GM08714 (cell line): ENCODE results near the gene SH3TC1.

ENCODE experiments used
- H3K4me3 ChIP-seq: fragments of 200-500 bp; sonication (Bioruptor generic); 2 replicates; pipeline ENCODE4 v1.5.1; 2014; ENCODE audit warnings: mild to moderate bottlenecking, low read length, inconsistent platforms
- ZNF274 ChIP-seq: IDR thresholded peaks from 2 replicates; pipeline ENCODE4 v1.6.1; 2012; ENCODE audit warnings: mild to moderate bottlenecking, low read depth, low read length

The SH3TC1 gene

DNA sequence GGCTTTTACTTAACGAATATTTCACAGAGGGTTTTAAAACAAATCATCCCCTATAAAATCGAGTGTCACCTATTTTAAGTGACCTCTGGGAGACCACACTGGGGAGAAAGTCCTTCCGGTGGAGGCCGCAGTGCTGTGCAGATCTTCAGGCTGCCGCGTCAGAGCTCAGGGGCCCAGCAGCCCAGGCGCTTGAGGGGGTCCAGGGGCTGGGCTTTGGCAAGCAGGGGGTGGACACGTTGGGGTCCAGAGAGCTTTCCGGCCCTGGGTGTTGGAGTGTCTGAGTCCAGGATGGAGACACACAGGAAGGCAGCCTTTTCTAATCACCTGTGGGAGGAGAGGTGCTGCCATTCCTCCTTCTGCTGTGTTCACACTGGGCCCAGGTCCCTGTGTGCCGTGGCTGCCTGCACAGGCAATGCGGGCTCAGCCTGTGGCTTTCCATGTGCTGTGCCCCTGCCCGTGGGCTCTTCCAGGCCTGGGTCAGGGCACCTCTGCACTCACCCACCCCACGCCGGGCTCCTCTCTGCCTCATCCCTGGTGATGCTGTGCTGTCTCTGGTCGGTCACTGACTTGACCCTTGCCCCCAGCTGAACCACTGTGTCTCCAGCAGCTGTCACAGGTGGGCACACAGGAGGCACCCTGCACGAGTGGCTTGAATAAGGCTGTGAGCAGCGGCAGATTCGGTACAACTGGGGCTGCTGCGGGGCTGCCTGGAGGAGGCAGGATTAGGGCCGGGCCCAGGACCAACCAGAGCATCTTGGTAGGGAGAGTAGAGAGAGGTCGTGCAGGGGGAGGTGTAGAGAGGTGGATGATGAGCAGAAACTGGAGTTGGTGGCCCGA is 80.4 kb downstream of the SH3TC1 start:
- no peak overlapping the region for H3K4me3 ChIP-seq

GRCh38 chr4:8280158-8280875 is 81.2 kb downstream of the SH3TC1 start:
- no peak for TF ChIP-seq ZNF274
- H3K4me3 ChIP-seq, result no peak overlapping the region

More for the DNA sequence above, 80.4 kb downstream of the SH3TC1 start:
- TF ChIP-seq ZNF274, result no peak

GRCh38 chr4:8280876-8281440 is 81.9 kb downstream of the SH3TC1 start:
- H3K4me3 ChIP-seq, result no peak overlapping the region
- no peak for TF ChIP-seq ZNF274

GRCh38 chr4:8281519-8282133 is 82.5 kb downstream of the SH3TC1 start:
- TF ChIP-seq ZNF274, result no peak
- H3K4me3 ChIP-seq, result no peak overlapping the region

- no peak overlapping the region for H3K4me3 ChIP-seq
Observed at GRCh38 chr4:8282134-8282641, 83.1 kb downstream of the SH3TC1 start.

DNA sequence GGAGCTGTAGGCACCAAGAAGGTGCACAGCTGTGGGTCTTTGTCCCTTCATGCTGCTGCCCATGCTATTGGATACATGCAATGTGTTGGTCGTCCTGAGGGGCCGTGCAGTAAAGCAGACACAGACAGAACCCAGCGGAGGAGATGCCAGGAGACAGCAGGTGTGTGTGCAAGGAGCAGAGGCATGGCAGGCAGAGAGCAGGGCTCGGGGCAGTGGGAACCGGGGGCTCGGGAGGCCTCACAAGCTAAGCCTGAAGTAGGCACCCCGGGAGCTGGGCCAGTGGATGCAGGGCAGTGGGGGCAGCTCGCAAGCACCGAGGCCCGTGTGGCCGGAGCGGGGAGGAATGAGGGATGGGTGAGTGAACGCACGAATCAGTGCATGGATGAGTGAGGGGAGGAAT is 83.7 kb downstream of the SH3TC1 start:
- H3K4me3 ChIP-seq, result no peak overlapping the region
- no peak for TF ChIP-seq ZNF274

More at GRCh38 chr4:8282134-8282641, 83.1 kb downstream of the SH3TC1 start:
- no peak for TF ChIP-seq ZNF274

GRCh38 chr4:8283161-8283560 is 84.1 kb downstream of the SH3TC1 start:
- no peak overlapping the region for H3K4me3 ChIP-seq
- no peak for TF ChIP-seq ZNF274

DNA sequence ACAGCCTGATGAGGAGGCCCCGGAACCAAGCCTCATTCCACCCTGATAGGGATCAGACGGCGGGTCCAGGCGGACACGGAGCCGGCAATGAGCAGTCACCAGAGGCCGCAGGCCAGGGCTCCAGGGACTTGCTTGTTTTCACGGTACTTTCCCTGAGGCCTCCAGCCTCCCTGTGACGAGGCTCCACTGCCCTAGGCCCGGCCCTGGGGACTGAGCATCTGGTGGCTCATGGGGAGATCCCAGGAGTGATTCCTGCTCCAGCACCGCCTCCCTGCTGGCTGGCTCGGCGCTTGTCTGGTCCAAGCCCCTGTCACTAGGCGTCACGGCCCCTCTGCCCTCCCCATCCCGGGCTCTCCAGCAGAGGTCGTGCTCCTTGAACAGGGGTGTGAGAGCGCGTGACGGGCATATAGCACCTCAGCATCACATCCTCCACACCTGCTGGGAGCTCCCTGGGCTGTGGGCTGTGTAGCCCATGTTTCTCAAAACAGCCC is 84.6 kb downstream of the SH3TC1 start:
- TF ChIP-seq ZNF274, result no peak
- H3K4me3 ChIP-seq, result no peak overlapping the region

GRCh38 chr4:8284391-8284790 is 85.3 kb downstream of the SH3TC1 start:
- TF ChIP-seq ZNF274, result no peak
- no peak overlapping the region for H3K4me3 ChIP-seq

DNA sequence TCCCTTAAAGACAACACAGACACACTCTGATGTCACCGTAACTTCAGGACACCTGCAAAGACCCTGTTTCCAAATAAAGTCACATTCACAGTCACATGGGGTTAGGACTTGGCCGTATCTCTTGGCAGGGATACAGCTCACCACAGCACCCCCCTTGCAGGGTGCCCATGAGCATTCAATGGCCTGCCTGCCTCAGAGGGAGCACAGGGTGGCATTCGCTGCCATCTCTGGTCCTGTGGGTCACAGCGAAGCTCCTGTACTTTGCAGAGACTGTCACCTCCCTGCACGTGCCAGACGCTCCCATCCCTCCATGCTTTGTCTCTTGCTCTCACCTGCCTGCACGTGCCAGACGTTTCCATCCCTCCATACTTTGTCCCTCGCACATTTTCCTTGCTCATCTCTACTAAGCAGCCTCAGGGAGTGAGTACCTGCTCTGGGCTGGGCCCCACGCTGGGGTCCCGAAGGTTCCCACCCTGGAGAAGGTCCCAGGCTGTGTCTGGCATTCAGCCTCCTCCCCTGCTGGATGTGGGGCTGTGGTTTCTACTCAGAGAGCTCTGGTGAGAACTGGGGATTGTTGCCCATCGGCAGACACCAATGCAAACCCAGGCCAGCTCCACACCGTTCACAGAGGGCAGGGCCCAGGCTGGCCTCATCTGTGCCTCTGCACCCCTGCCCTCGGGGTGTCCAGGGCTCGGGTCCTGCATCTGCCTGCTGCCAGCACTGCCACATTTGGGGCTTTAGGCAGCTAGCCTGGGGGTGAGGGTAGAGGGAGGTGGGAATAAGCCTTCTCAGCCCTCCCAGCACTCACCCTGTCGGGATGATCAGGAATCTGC is 86.3 kb downstream of the SH3TC1 start:
- H3K4me3 ChIP-seq, result no peak overlapping the region
- no peak for TF ChIP-seq ZNF274

- H3K4me3 ChIP-seq, result no peak overlapping the region
- no peak for TF ChIP-seq ZNF274
Observed at GRCh38 chr4:8285976-8286718, 87.1 kb downstream of the SH3TC1 start.

GRCh38 chr4:8286719-8287342 is 87.7 kb downstream of the SH3TC1 start:
- TF ChIP-seq ZNF274, result no peak
- no peak overlapping the region for H3K4me3 ChIP-seq
